ENCODE results near the gene WDHD1.
"Not testable (repeated sequence)": the region's sequence is repeated elsewhere in the genome, so short reads cannot be mapped to it uniquely, and the experiment has no call there.

The WDHD1 gene

DNA sequence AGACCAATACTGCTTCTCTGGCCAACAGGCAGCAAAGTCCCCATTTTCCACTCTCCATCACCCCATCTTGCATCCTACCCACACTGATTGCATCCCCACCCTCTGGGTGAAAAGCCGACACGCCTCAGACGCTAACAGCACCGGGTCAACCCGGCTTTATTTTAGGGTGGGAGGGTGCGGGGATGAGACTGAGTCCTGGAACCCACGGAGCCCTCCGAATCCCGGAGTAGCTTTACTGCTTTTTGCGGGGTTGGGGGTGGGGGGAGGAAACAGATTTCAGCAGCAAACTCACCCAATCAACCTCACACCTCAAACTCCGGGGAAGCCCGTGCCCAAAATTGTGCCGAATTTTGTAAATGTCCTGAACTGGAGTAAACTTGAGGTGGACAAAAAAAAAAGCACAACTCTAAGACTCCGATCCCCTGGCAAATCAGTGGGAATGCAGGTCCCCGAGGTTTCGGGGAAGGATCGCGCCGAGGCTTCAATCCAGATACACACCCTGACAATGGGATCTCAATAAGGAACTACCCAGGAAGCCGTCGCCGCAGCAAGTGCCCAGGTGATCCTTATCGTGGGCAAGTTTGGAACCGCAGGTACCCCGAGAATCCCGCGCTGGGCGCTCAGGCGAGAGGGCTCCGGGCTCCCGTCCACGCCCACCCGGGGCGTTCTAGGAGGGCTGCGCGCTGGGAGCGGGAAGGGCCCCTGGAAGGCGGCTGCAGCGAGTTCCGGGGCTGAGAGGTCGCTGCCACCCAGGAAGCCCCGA lies 125.3 kb downstream of the WDHD1 start:
- Histone ChIP-seq H3K4me2 (ENCODE audit: low read length) (peak overlapping the region; percentile 82), H3K4me3 (ENCODE audit: low read length) (peak overlapping the region; percentile 92), H4K20me1 (ENCODE audit: control insufficient read depth, insufficient read depth, low read depth, low read length) (no peaks in the 10 kb centered on the region), H3K9me3 (ENCODE audit: control insufficient read depth, insufficient read depth, low read length) (no peaks in the 10 kb centered on the region), H3K4me1 (ENCODE audit: control insufficient read depth, low read length) (peaks cover 17% of the 10 kb centered on the region), H3K36me3 (ENCODE audit: control insufficient read depth, low read length) (no peaks in the 10 kb centered on the region), H3F3A (ENCODE audit: control insufficient read depth, insufficient read depth) (no peaks in the 10 kb centered on the region), H3K9me2 (replicated peaks; ENCODE audit: control insufficient read depth, low read length) (no peaks in the 10 kb centered on the region), H3K27me3 (ENCODE audit: control insufficient read depth, low read length) (no peaks in the 10 kb centered on the region), H3K79me2 (ENCODE audit: control insufficient read depth, low read length) (peaks cover 35% of the 10 kb centered on the region), H3K27ac (ENCODE audit: low read depth, low read length) (peak overlapping the region; percentile 58)
- no peak for TF ChIP-seq EZH2phosphoT487 (IDR thresholded peaks at IDR 0.05; ENCODE audit: borderline replicate concordance, low read length)

DNA sequence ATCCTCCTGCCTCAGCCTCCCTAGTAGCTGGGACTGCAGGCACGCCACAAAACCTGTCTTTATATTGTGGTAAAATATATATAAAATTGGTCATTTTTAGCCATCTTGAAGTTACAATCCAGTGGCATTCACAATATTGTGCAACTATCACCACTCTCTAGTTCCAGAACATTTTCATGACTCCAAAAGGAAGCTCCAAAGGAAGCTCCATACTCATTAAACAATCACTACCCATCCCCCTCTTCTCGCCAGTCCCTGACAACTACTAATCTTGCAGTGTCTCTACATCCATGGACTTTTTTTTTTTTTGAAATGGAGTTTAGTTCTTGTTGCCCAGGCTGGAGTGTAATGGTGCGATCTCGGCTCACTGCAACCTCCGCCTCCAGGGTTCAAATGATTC lies 127.3 kb downstream of the WDHD1 start:
- Histone ChIP-seq H3K36me3 (ENCODE audit: control insufficient read depth, low read length) (no peaks in the 10 kb centered on the region), H3K9me2 (replicated peaks; ENCODE audit: control insufficient read depth, low read length) (no peaks in the 10 kb centered on the region), H3K27ac (ENCODE audit: low read depth, low read length) (no peak overlapping the region), H3K4me1 (ENCODE audit: control insufficient read depth, low read length) (peaks cover 17% of the 10 kb centered on the region), H3K4me2 (ENCODE audit: low read length) (no peak overlapping the region), H3F3A (ENCODE audit: control insufficient read depth, insufficient read depth) (peaks cover 6% of the 10 kb centered on the region; the same call in 1 of the 2 replicates), H3K27me3 (ENCODE audit: control insufficient read depth, low read length) (no peaks in the 10 kb centered on the region), H4K20me1 (ENCODE audit: control insufficient read depth, insufficient read depth, low read depth, low read length) (no peaks in the 10 kb centered on the region), H3K79me2 (ENCODE audit: control insufficient read depth, low read length) (peaks cover 45% of the 10 kb centered on the region), H3K4me3 (ENCODE audit: low read length) (no peak overlapping the region), H3K9me3 (ENCODE audit: control insufficient read depth, insufficient read depth, low read length) (no peaks in the 10 kb centered on the region)
- TF ChIP-seq, protein P1, sequence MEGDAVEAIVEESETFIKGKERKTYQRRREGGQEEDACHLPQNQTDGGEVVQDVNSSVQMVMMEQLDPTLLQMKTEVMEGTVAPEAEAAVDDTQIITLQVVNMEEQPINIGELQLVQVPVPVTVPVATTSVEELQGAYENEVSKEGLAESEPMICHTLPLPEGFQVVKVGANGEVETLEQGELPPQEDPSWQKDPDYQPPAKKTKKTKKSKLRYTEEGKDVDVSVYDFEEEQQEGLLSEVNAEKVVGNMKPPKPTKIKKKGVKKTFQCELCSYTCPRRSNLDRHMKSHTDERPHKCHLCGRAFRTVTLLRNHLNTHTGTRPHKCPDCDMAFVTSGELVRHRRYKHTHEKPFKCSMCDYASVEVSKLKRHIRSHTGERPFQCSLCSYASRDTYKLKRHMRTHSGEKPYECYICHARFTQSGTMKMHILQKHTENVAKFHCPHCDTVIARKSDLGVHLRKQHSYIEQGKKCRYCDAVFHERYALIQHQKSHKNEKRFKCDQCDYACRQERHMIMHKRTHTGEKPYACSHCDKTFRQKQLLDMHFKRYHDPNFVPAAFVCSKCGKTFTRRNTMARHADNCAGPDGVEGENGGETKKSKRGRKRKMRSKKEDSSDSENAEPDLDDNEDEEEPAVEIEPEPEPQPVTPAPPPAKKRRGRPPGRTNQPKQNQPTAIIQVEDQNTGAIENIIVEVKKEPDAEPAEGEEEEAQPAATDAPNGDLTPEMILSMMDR (IDR thresholded peaks at IDR 0.05; ENCODE audit: low read depth, low read length, poor library complexity, severe bottlenecking), result no peak
- no peak for TF ChIP-seq EZH2phosphoT487 (IDR thresholded peaks at IDR 0.05; ENCODE audit: borderline replicate concordance, low read length)

DNA sequence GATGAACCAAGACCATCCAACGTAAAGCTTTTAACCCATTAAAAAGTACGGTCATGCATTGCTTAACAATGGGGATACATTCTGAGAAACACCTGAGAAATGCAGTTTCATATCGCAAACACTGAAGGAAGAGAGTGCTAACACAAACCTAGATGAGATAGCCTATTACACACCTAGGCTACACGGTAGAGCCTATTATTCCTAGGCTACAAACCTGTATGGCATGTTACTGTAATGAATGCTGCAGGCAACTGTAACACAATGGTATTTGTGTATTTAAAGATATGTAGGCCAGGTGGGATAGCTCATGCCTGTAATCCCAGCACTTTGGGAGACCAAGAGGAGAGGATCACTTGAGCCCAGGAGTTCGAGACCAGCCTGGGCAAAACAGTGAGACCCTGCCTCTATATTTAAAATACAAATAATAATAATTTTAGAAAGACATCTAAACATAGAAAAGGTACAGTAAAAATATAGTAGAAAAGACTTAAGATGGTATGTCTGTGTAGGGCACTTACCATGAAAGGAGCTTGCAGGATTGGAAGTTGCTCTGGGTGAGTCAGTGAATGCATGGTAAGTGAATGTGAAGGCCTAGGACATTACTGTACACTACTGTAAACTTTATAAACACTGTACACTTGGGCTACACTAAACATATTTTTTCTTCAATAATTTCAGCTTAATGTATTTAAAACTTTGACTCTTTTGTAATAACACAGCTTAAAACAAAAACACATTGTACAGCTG lies 128.9 kb downstream of the WDHD1 start:
- not testable (repeated sequence) for H3K36me3 ChIP-seq (ENCODE audit: control insufficient read depth, low read length); H4K20me1 ChIP-seq (ENCODE audit: control insufficient read depth, insufficient read depth, low read depth, low read length); H3F3A ChIP-seq (ENCODE audit: control insufficient read depth, insufficient read depth); H3K27ac ChIP-seq (ENCODE audit: low read depth, low read length); H3K9me3 ChIP-seq (ENCODE audit: control insufficient read depth, insufficient read depth, low read length); H3K4me2 ChIP-seq (ENCODE audit: low read length); H3K9me2 ChIP-seq (replicated peaks; ENCODE audit: control insufficient read depth, low read length); H3K4me3 ChIP-seq (ENCODE audit: low read length); H3K27me3 ChIP-seq (ENCODE audit: control insufficient read depth, low read length)
- peaks cover 50% of the 10 kb centered on the region for H3K79me2 ChIP-seq (ENCODE audit: control insufficient read depth, low read length)
- peaks cover 12% of the 10 kb centered on the region for H3K4me1 ChIP-seq (ENCODE audit: control insufficient read depth, low read length)

DNA sequence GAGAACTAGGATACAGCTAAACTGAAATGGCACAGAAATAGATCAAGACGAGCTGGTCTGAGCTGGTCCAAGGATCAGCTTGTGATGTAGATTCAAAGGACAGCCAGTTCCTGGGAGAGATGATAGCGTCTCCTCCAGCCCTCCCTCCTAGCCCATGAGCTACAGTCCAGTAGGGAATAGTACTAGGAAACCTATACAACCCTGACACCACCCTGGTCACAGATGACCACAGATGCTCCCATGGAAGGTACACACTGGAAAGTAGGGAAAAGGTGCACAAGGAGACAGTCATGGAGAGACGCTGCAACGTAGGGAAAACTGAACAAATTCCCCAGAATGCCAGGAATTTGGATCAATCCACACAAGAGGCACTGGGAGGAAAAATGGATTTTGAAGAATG lies 131.2 kb downstream of the WDHD1 start:
- Histone ChIP-seq H3K79me2 (ENCODE audit: control insufficient read depth, low read length) (peaks cover 52% of the 10 kb centered on the region), H3K4me2 (ENCODE audit: low read length) (no peak overlapping the region), H3K27ac (ENCODE audit: low read depth, low read length) (no peak overlapping the region), H3K9me2 (replicated peaks; ENCODE audit: control insufficient read depth, low read length) (no peaks in the 10 kb centered on the region), H3K4me1 (ENCODE audit: control insufficient read depth, low read length) (peaks cover 9% of the 10 kb centered on the region), H3K4me3 (ENCODE audit: low read length) (no peak overlapping the region), H4K20me1 (ENCODE audit: control insufficient read depth, insufficient read depth, low read depth, low read length) (no peaks in the 10 kb centered on the region), H3F3A (ENCODE audit: control insufficient read depth, insufficient read depth) (peaks cover 6% of the 10 kb centered on the region; the same call in 1 of the 2 replicates), H3K27me3 (ENCODE audit: control insufficient read depth, low read length) (no peaks in the 10 kb centered on the region), H3K36me3 (ENCODE audit: control insufficient read depth, low read length) (no peaks in the 10 kb centered on the region), H3K9me3 (ENCODE audit: control insufficient read depth, insufficient read depth, low read length) (no peaks in the 10 kb centered on the region)
- no peak for TF ChIP-seq EZH2phosphoT487 (IDR thresholded peaks at IDR 0.05; ENCODE audit: borderline replicate concordance, low read length)
- TF ChIP-seq, protein P1 (IDR thresholded peaks at IDR 0.05; ENCODE audit: low read depth, low read length, poor library complexity, severe bottlenecking), result no peak

All from DOHH2 (cell line).